ENCODE results near the gene CNTFR. TPM values are rescaled to one million over a fixed set of nuclear protein-coding genes. Genes with fewer than 3 reads are reported as not detected.

Gene CNTFR
- total RNA-seq, 2 experiments from 2014 or later = not detected

DNA sequence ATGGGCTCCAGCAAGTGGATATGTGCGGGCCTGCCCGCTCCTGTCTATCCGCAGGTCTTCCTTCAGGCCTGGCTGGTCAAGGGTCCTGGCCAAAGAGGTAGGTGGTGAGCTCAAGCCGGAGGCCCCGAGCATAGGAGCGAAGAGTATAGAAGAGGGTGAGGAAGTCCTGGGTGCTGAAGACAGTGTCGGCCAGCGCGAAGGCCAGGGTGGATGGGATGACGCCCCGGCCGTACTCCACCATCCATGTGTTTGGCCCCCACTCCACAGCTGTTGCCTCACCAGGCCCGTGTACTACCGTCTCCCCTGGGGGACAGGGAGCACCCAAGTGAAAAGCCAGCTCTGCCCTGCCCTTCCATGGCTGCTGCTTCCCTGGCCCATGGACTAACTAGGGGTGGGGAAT lies 46.0 kb upstream of the CNTFR start:
- no TSS peak for BruUV-seq (replicated peaks)
- Histone ChIP-seq H3K27ac (ENCODE audit: low read depth, low read length, poor library complexity, severe bottlenecking) (no peak overlapping the region), H3K4me1 (ENCODE audit: insufficient read depth, low read length, poor library complexity, severe bottlenecking) (peaks cover 24% of the 10 kb centered on the region), H3K36me3 (ENCODE audit: insufficient read depth, low read length) (peaks cover 21% of the 10 kb centered on the region; the same call in 1 of the 2 replicates), H2AFZ (ENCODE audit: low read length) (no peak overlapping the region), H3K79me2 (ENCODE audit: insufficient read depth, low read depth, low read length) (peaks cover 20% of the 10 kb centered on the region), H4K20me1 (ENCODE audit: insufficient read depth, low read length) (0 out of 2 replicates have a peak, but pooled peaks cover 5% of the 10 kb centered on the region), H3K9me2 (ENCODE audit: insufficient read depth, low read length) (no peaks in the 10 kb centered on the region), H3K4me2 (ENCODE audit: low read length) (peak overlapping the region; percentile 92), H3K4me3 (ENCODE audit: low read depth, low read length, poor library complexity, severe bottlenecking) (peak overlapping the region; percentile 86), H3K9me3 (ENCODE audit: low read length) (no peaks in the 10 kb centered on the region)
- TF ChIP-seq, protein P1, sequence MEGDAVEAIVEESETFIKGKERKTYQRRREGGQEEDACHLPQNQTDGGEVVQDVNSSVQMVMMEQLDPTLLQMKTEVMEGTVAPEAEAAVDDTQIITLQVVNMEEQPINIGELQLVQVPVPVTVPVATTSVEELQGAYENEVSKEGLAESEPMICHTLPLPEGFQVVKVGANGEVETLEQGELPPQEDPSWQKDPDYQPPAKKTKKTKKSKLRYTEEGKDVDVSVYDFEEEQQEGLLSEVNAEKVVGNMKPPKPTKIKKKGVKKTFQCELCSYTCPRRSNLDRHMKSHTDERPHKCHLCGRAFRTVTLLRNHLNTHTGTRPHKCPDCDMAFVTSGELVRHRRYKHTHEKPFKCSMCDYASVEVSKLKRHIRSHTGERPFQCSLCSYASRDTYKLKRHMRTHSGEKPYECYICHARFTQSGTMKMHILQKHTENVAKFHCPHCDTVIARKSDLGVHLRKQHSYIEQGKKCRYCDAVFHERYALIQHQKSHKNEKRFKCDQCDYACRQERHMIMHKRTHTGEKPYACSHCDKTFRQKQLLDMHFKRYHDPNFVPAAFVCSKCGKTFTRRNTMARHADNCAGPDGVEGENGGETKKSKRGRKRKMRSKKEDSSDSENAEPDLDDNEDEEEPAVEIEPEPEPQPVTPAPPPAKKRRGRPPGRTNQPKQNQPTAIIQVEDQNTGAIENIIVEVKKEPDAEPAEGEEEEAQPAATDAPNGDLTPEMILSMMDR (conservative IDR thresholded peaks at IDR 0.05; ENCODE audit: low read length) = no peak
- TF ChIP-seq EZH2phosphoT487 (IDR thresholded peaks at IDR 0.05; ENCODE audit: borderline replicate concordance, low read depth, low read length) = no peak
- POLR2A ChIA-PET = interaction anchor here (0.6 to 7.3 kb wide), 5 partner anchors 12 to 308 kb away, joined by 3 to 66 read pairs (median 12); partner anchors contain the start of genes DCTN3, GALT and RPP25L
- intact Hi-C loops (cut with micrococcal nuclease; ENCODE audit: unreplicated experiment) = no loop called here
- CTCF ChIA-PET (ENCODE audit: unreplicated experiment) = interaction anchor here (1.0 to 4.5 kb wide), 2 partner anchors 12 to 16 kb away, joined by 3 to 35 read pairs; partner anchors contain the start of genes DCTN3 and GALT
- no peak for DNase-seq (ENCODE audit: low spot score)

DNA sequence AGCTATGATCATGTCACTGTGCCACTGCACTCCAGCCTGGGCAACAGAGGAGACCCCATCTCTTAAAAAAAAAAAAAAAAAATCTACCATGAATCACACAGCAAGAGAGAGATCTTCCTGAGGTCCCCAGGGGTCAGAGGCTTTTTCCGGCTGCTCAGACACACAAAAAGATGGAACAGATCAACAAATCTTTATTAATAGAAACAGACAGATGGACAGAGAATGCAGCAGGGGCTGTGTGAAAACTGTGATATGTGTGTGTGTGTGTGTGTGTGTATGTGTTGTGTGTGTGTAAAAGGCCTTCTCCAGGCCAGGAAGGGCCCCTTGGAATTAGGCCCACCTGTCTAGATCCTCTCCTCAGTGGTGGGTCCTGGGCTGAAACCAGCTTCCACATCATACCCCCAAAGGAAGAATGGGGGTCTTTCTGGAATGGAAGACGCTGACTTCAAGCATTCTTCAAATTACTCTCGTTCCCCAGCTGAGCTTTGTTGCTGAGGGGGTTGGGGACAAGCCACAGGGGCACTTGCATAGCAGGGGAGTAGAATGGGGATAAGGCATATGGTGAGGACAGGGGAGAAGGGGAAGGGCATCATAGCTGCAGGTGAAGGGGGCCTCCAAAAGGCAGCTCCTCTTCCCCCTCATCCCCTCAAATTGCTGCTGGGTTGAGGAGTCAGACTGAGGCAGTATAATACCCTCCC lies 45.2 kb upstream of the CNTFR start:
- peaks cover 24% of the 10 kb centered on the region for H3K4me1 ChIP-seq (ENCODE audit: insufficient read depth, low read length, poor library complexity, severe bottlenecking)
- no peak overlapping the region for H3K4me3 ChIP-seq (ENCODE audit: low read depth, low read length, poor library complexity, severe bottlenecking)
- intact Hi-C loops (cut with micrococcal nuclease; ENCODE audit: unreplicated experiment) = loop anchor here (1.0 kb wide), 1 partner anchor 22 kb away; the partner anchor contains the start of gene RPP25L
- peaks cover 20% of the 10 kb centered on the region for H3K79me2 ChIP-seq (ENCODE audit: insufficient read depth, low read depth, low read length)
- BruUV-seq (replicated peaks) = TSS peak; percentile 76
- no peak overlapping the region for H3K27ac ChIP-seq (ENCODE audit: low read depth, low read length, poor library complexity, severe bottlenecking)
- ChIA-PET CTCF (ENCODE audit: unreplicated experiment) (interaction anchor here (1.0 to 4.5 kb wide), 6 partner anchors 11 to 23 kb away, joined by 3 to 35 read pairs (median 5); partner anchors contain the start of genes DCTN3, GALT and RPP25L), POLR2A (interaction anchor here (0.5 to 7.3 kb wide), 7 partner anchors 8 to 935 kb away, joined by 3 to 66 read pairs (median 4); partner anchors contain the start of genes DCTN3, DNAJB5, GALT and RPP25L)
- DNase-seq (ENCODE audit: low spot score) = no peak
- peak overlapping the region; percentile 92; the same call in 1 of the 2 replicates for H3K4me2 ChIP-seq (ENCODE audit: low read length)
- no peaks in the 10 kb centered on the region for H3K9me3 ChIP-seq (ENCODE audit: low read length)
- H2AFZ ChIP-seq (ENCODE audit: low read length) = no peak overlapping the region
- H4K20me1 ChIP-seq (ENCODE audit: insufficient read depth, low read length) = 0 out of 2 replicates have a peak, but pooled peaks cover 5% of the 10 kb centered on the region
- no peaks in the 10 kb centered on the region for H3K9me2 ChIP-seq (ENCODE audit: insufficient read depth, low read length)
- TF ChIP-seq EZH2phosphoT487 (IDR thresholded peaks at IDR 0.05; ENCODE audit: borderline replicate concordance, low read depth, low read length) = no peak
- TF ChIP-seq, protein P1 (conservative IDR thresholded peaks at IDR 0.05; ENCODE audit: low read length) = no peak
- peaks cover 21% of the 10 kb centered on the region; the same call in 1 of the 2 replicates for H3K36me3 ChIP-seq (ENCODE audit: insufficient read depth, low read length)

All from OCI-LY7 (cell line).